HepG2 (cell line): Measurements from ENCODE around the gene NELL2. TPM values are rescaled to one million over a fixed set of nuclear protein-coding genes. Genes with fewer than 3 reads are reported as not detected.

Source experiments
- ATAC-seq: fragments of 200-7000 bp; cut with Tn5 transposase; 3 replicates; pipeline ENCODE4 v1.9.1; 2020; ENCODE audit warnings: mild to moderate bottlenecking, moderate library complexity
- BruUV-seq: library from RNA; stranded (reverse); fragments of 400-500 nt; replicated peaks from 2 replicates; lab custom pipeline; 2021; lab: Mats Ljungman, UMichigan
- CTCF ChIA-PET: fragments of 300-600 bp; formaldehyde crosslinking; extraction: SDS; loops from one replicate; lab custom pipeline; 2021; ENCODE audit warnings: low total read pairs, inconsistent platforms, low intra/inter-chr PET ratio; lab: Yijun Ruan, JAX
- POLR2A ChIA-PET: fragments of 350-600 bp; sonication (Branson Sonifier 250); formaldehyde crosslinking; loops from one replicate; lab custom pipeline; 2020; ENCODE audit warnings: antibody characterized with exemption, inconsistent platforms; lab: Yijun Ruan, JAX
- DNase-seq: peaks from one replicate; pipeline ENCODE4 v3.0.0-alpha.2; 2015; ENCODE audit warnings: low spot score
- FAIRE-seq: peaks from 3 replicates; lab custom pipeline; 2011; peaks lifted over from hg19 to GRCh38; lab: Jason Lieb, UNC
- H2AFZ ChIP-seq: one replicate; pipeline ENCODE4 v1.6.1; 2011; ENCODE audit warnings: low read length, inconsistent platforms
- H3K27ac ChIP-seq: fragments of 300-600 bp; 3 replicates; pipeline ENCODE4 v1.8.0; 2011; ENCODE audit warnings: mixed run types, mild to moderate bottlenecking, mixed read lengths, low read length, inconsistent platforms; ENCODE audit not compliant: insufficient read depth; ENCODE audit errors: extremely low read length
- H3K27me3 ChIP-seq, 2 experiments: fragments of 200-600 bp in 1 of 2; 2 replicates in 1 of 2; 3 replicates in 1 of 2; pipeline versions ENCODE4 v1.6.0 to v1.8.0; 2011; ENCODE audit warnings: low read length in 2 of 2, mild to moderate bottlenecking in 2 of 2, moderate library complexity in 2 of 2, inconsistent platforms in 1 of 2; ENCODE audit not compliant: insufficient read depth in 2 of 2, control insufficient read depth in 1 of 2
- H3K36me3 ChIP-seq, 2 experiments: fragments of 200-600 bp in 1 of 2; replicated peaks in 1 of 2; 2 replicates in 1 of 2; 3 replicates in 1 of 2; pipeline versions ENCODE4 v1.5.1 to v1.8.0; 2011; ENCODE audit warnings: low read length in 2 of 2, inconsistent platforms in 1 of 2; ENCODE audit not compliant: insufficient read depth in 2 of 2, control insufficient read depth in 1 of 2
- H3K4me1 ChIP-seq: 2 replicates; pipeline ENCODE4 v1.5.1; 2012; ENCODE audit warnings: low read length, inconsistent platforms; ENCODE audit not compliant: insufficient read depth
- H3K4me2 ChIP-seq: 2 replicates; pipeline ENCODE4 v1.6.0; 2011; ENCODE audit warnings: low read depth, low read length, inconsistent platforms
- H3K4me3 ChIP-seq, 3 experiments: fragments of 200-600 bp in 1 of 3; sonication (generic), shearing (Covaris generic) in 1 of 3; replicated peaks in 1 of 3; 2 replicates each; pipeline ENCODE4 v1.5.1; 2011 to 2016; ENCODE audit warnings: low read length in 3 of 3, inconsistent platforms in 2 of 3, low read depth in 2 of 3, mild to moderate bottlenecking in 2 of 3, control low read depth in 1 of 3, mixed read lengths in 1 of 3; ENCODE audit not compliant: insufficient read depth in 1 of 3
- H3K79me2 ChIP-seq: one replicate; pipeline ENCODE4 v1.6.1; 2011; ENCODE audit warnings: low read length, inconsistent platforms; ENCODE audit not compliant: insufficient read depth
- H3K9ac ChIP-seq: 2 replicates; pipeline ENCODE4 v1.6.0; 2011; ENCODE audit warnings: mild to moderate bottlenecking, low read depth, low read length, inconsistent platforms; ENCODE audit not compliant: insufficient read depth
- H3K9me3 ChIP-seq: 2 replicates; pipeline ENCODE4 v1.5.1; 2012; ENCODE audit warnings: mild to moderate bottlenecking, low read length
- H4K20me1 ChIP-seq: 2 replicates; pipeline ENCODE4 v1.6.0; 2011; ENCODE audit warnings: inconsistent platforms, mild to moderate bottlenecking, low read length, moderate library complexity; ENCODE audit not compliant: insufficient read depth
- FIP1L1 ChIP-seq: fragments of 200-400 bp; formaldehyde crosslinking; IDR thresholded peaks from 2 replicates; pipeline ENCODE4 v1.6.1; 2018; ENCODE audit warnings: low read depth, mild to moderate bottlenecking, low read length, moderate library complexity, borderline replicate concordance; ENCODE audit not compliant: insufficient read depth
- IKZF1 ChIP-seq: fragments of 450-650 bp; IDR thresholded peaks from 2 replicates; pipeline ENCODE4 v1.7.1; 2016
- MAF1 ChIP-seq: sonication (generic); formaldehyde crosslinking; IDR thresholded peaks from 2 replicates; pipeline ENCODE4 v1.5.0; 2020; ENCODE audit warnings: missing genetic modification reagents, borderline replicate concordance
- NR3C1 ChIP-seq: sonication (generic); formaldehyde crosslinking; IDR thresholded peaks from 2 replicates; pipeline ENCODE4 v1.4.0; 2020; ENCODE audit warnings: missing genetic modification reagents
- PRPF4 ChIP-seq: fragments of 200-400 bp; formaldehyde crosslinking; IDR thresholded peaks from 2 replicates; pipeline ENCODE4 v1.6.1; 2016; ENCODE audit warnings: low read length, low read depth; ENCODE audit not compliant: poor library complexity, severe bottlenecking
- SMAD3 ChIP-seq: sonication (generic); formaldehyde crosslinking; IDR thresholded peaks from 2 replicates; pipeline ENCODE4 v1.4.0; 2020; ENCODE audit warnings: missing genetic modification reagents
- SSRP1 ChIP-seq: IDR thresholded peaks from 2 replicates; pipeline ENCODE4 v1.6.1; 2016; ENCODE audit warnings: control low read depth
- ZNF230 ChIP-seq: sonication (generic); formaldehyde crosslinking; IDR thresholded peaks from 2 replicates; pipeline ENCODE4 v1.4.0; 2020; ENCODE audit warnings: mild to moderate bottlenecking, missing genetic modification reagents
- ZNF747 ChIP-seq: sonication (generic); formaldehyde crosslinking; IDR thresholded peaks from 2 replicates; pipeline ENCODE4 v1.8.1; 2023; ENCODE audit warnings: missing genetic modification reagents, mild to moderate bottlenecking, borderline replicate concordance
- in situ Hi-C: cut with HindIII; loops from 2 replicates; pipeline ENCODE4 v1.10.0; 2017; ENCODE audit warnings: low pct_unique_long_range_greater_than_20kb; ENCODE audit not compliant: extremely low pct_ligation_motif_present
- intact Hi-C: fragments of 100-400 bp; cut with micrococcal nuclease; formaldehyde crosslinking; loops from one replicate; pipeline ENCODE4 v1.10.0; 2022; ENCODE audit not compliant: unreplicated experiment
- polyA plus RNA-seq, 8 experiments: library from polyadenylated mRNA; depleted of rRNA in 3 of 8; stranded (reverse) in 7 of 8; unstranded in 1 of 8; fragments of >200 nt; fragmentation: Illumina TruSeq in 4 of 8; extraction: Trizol in 4 of 8; gene quantifications; 2 replicates each; pipeline versions ENCODE4 v1.2.1 to v1.2.3, GENCODE V29; 2011 to 2016; ENCODE audit warnings: low read depth in 4 of 8, missing spikeins in 1 of 8, mixed read lengths in 1 of 8; ENCODE audit not compliant: insufficient read depth in 1 of 8
- total RNA-seq, 5 experiments: library from RNA; depleted of rRNA; stranded (reverse); fragments of >200 nt; fragmentation: Illumina TruSeq; extraction: Trizol; gene quantifications; 2 replicates each; pipeline ENCODE4 v1.2.3, GENCODE V29; 2016; ENCODE audit warnings: low read depth in 1 of 5

NELL2 gene
- total and polyA plus RNA-seq, 2 of the 13 experiments (the other 11 are each of a cell fraction or from before 2014, with no cell fraction given), result 0.11 TPM; not detected in 1

DNA sequence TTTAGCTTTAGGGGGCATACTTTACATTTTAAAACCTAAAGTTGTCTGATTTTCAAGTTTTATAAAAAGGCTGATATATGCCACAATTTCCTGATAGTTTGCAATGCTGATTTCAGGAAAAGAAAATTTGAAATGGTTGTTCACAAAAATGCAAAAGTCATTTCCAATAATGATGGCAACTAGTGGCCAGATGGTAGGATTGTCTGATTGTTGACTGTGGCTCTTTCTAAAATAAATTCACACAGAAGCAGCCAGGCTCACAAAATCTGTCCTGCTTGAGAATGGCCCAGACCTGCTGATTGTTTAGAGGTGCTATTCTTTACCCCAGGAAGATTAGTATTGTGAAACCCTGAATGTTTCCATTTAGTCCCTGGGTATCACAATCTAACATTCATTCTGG is 220.3 kb downstream of the NELL2 start:
- Histone ChIP-seq H3K9ac (no peak overlapping the region), H3K4me2 (no peak overlapping the region), H3K36me3 (no peaks in the 10 kb centered on the region), H4K20me1 (no peaks in the 10 kb centered on the region), H3K27ac (no peak overlapping the region), H3K79me2 (no peaks in the 10 kb centered on the region), H2AFZ (no peak overlapping the region), H3K9me3 (no peaks in the 10 kb centered on the region), H3K4me3 (no peak overlapping the region), H3K27me3 (no peaks in the 10 kb centered on the region), H3K4me1 (no peaks in the 10 kb centered on the region)
- DNase-seq, result no peak
- ChIA-PET CTCF (no interaction called here), POLR2A (no interaction called here)
- no peak for FAIRE-seq
- ATAC-seq, result no peak
- intact Hi-C loops, result no loop called here
- in situ Hi-C loops, result no loop called here
- TF ChIP-seq ZNF747 (CRISPR knock-in tag), result no peak
- TF ChIP-seq PRPF4, result no peak
- no peak for TF ChIP-seq ZNF230 (CRISPR knock-in tag)
- TF ChIP-seq SSRP1, result no peak
- TF ChIP-seq IKZF1, result no peak
- TF ChIP-seq SMAD3 (CRISPR knock-in tag), result no peak
- no peak for TF ChIP-seq FIP1L1
- no peak for TF ChIP-seq MAF1 (CRISPR knock-in tag)
- TF ChIP-seq NR3C1, result no peak
- no TSS peak for BruUV-seq
